Loucy (cell line): ENCODE data around the gene PTPRN2.

Experiments used
- EZH2phosphoT487 ChIP-seq: fragments of 200-600 bp; IDR thresholded peaks from 2 replicates; pipeline ENCODE4 v1.6.1; 2018; ENCODE audit warnings: antibody characterized with exemption, mild to moderate bottlenecking, moderate library complexity, borderline replicate concordance
- TF ChIP-seq, protein P1 (sequence below): fragments of 200-600 bp; sonication (generic); conservative IDR thresholded peaks from 2 replicates; pipeline ENCODE4 v1.5.1; 2014; ENCODE audit warnings: mild to moderate bottlenecking, antibody characterized with exemption, low read length

DNA sequence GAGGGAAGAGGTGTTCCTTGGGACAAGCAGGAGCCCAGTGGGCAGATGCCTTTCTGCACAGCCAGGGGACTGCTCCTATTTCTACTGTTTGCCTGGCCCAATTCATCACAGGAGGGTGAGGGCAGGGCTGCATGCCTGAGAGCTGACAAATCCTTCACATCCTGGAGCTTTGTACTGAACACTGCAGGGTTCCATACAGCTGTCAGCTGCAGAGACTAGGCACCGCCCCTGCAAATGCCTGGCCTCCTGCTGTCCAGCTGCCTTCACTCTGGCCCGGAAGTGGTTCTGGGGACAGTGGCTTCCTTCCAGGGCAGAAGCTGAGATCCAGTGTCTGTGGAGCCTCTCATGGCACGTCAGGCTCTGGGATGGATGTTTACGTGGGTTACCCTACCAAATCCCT is 780.1 kb downstream of the PTPRN2 start:
- TF ChIP-seq, protein P1, sequence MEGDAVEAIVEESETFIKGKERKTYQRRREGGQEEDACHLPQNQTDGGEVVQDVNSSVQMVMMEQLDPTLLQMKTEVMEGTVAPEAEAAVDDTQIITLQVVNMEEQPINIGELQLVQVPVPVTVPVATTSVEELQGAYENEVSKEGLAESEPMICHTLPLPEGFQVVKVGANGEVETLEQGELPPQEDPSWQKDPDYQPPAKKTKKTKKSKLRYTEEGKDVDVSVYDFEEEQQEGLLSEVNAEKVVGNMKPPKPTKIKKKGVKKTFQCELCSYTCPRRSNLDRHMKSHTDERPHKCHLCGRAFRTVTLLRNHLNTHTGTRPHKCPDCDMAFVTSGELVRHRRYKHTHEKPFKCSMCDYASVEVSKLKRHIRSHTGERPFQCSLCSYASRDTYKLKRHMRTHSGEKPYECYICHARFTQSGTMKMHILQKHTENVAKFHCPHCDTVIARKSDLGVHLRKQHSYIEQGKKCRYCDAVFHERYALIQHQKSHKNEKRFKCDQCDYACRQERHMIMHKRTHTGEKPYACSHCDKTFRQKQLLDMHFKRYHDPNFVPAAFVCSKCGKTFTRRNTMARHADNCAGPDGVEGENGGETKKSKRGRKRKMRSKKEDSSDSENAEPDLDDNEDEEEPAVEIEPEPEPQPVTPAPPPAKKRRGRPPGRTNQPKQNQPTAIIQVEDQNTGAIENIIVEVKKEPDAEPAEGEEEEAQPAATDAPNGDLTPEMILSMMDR = no peak
- TF ChIP-seq EZH2phosphoT487 = no peak
